ENCODE results near the gene CEND1.
"Not testable (repeated sequence)": the region's sequence is repeated elsewhere in the genome, so short reads cannot be mapped to it uniquely, and the experiment has no call there.

Gene CEND1

DNA sequence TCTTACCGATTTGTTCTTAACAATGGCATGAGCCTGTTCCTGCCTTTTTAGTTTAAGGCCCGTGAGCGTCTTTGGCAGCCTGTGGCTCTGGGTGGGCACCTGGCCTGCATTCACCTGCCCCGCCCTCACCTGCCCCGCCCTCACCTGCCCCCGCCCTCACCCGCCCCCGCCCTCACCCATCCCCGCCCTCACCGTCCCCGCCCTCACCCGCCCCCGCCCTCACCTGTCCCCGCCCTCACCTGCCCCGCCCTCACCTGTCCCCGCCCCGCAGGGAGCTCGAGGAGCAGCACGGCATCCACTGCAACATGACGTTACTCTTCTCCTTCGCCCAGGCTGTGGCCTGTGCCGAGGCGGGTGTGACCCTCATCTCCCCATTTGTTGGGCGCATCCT, 26.8 kb downstream of the CEND1 start:
- no peak for DNase-seq

- DNase-seq = no peak
Observed at GRCh38 chr11:762421-763072, 27.3 kb downstream of the CEND1 start.

GRCh38 chr11:761526-762108, 28.3 kb downstream of the CEND1 start:
- DNase-seq = no peak

GRCh38 chr11:760236-760635, 29.7 kb downstream of the CEND1 start:
- DNase-seq = no peak

- no peak for DNase-seq
Observed at GRCh38 chr11:749731-750130, 40.2 kb downstream of the CEND1 start.

- DNase-seq = no peak
Observed at GRCh38 chr11:748007-748359, 41.9 kb downstream of the CEND1 start.

- peak; percentile 91 to 94 for DNase-seq
Observed at GRCh38 chr11:747158-748006, 42.5 kb downstream of the CEND1 start, which contains the start of gene TALDO1. TSS of gene TALDO1 (plus strand) at chr11:747464. CDS start at chr11:747482, 18 bp downstream.

DNA sequence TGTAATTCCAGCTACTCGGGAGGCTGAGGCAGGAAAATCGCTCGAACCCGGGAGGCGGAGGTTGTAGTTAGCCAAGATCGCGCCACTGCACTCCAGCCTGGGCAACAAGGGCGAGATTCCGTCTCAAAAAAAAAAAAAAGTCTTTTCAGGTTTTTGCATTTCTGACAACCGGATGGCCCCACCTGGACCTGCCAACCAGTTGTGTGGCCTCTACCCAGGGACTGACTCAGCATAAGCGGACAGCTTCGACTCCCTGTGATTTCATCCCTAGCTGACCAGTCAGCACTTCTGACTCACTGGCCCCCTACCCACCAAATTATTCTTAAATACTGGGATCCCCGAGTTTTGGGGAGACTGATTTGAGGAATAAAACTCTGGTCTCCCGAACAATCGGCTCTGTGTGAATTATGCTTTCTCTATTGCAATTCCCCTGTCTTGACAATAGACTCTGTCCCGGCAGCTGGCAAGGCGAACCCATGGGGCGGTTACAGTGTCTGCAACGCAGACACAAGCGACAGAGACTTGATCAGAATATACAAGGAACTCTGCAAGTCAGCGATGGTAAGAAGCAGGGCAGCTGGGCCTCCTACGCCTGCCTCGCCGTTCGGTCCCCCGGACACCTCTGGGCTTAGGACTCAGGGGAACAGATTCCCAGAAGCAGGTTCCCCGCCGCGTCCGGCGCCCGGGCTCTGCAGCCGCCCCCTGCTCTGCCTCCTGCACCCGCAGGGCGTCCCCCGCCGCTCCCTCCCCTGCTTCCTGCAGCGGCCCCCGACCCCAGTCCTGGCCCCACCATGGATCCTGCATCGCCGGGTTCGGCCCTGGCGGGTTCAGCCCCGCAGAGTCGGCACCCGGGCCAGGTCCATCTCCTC, 43.4 kb downstream of the CEND1 start:
- DNase-seq = peak in 1 of 2 experiments; percentile 60

- DNase-seq = no peak
Observed at GRCh38 chr11:745428-745827, 44.5 kb downstream of the CEND1 start.

DNA sequence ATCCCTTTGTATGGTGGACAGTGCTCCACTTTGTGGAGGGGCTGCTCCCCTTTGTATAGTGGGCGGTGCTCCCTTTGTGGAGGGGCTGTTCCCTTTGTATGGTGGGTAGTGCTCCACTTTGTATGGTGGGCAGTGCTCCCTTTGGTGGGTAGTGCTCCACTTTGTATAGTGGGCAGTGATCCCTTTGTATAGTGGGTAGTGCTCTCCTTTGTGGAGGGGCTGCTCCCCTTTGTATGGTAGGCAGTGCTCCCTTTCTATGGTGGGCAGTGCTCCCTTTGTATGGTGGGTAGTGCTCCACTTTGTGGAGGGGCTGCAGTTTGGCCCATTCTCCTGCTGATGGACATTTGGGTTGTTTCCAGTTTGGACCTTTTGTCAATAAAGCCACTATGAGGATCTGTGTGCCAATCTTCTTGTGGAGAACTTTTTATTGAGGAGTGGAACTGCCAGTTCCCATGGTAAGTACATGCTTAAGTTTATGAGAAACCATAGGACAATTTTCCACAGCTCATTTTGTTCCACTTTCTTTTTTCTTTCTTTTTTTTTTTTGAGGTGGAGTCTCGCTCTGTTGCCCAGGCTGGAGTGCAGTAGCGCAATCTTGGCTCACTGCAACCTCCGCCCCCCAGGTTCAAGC, 47.2 kb downstream of the CEND1 start:
- DNase-seq = no peak

GRCh38 chr11:742156-742546, 47.7 kb downstream of the CEND1 start:
- no peak for DNase-seq

DNA sequence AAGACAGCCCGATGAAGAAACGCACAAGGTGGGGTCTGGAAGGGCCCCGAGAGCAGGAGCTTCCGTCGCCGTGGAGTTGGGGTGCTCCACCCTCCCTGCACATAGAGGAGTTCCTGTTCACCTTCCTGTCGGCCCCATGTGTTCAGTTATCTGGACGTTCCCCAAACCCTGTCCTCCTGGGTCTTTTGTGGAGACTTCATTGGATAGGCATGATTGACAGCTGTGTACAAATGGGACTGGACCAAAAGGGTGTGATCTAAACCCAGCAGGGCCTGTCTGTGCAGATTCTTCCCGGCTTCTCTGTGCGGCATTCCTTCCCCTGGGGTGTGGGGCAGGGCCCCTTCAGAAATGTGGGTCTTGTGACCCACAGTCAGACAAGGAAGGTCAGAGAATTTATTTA, 52.0 kb downstream of the CEND1 start:
- not testable (repeated sequence) for DNase-seq

GRCh38 chr11:737366-737765, 52.5 kb downstream of the CEND1 start:
- peak in 1 of 2 experiments; percentile 32 for DNase-seq

Data from activated T-cell treated with anti-CD3 and anti-CD28 coated beads, Interleukin-2, amount 50 U/mL, for 48 hours (primary cell).